Gastroesophageal sphincter (tissue), 4 donors: ENCODE results near the gene UBA3. TPM values are rescaled to one million over a fixed set of nuclear protein-coding genes. Genes with fewer than 3 reads are reported as not detected.

Experiments
- ATAC-seq: fragments of 150-250 bp; one replicate; pipeline ENCODE4 v1.9.1; 2016; ENCODE audit warnings: mild to moderate bottlenecking, moderate library complexity
- H3K27ac ChIP-seq, 4 donors: fragments of 200-600 bp; sonication (generic) in 3 of 4; 1 replicate in 3 of 4; 2 replicates in 1 of 4; pipeline ENCODE4 v1.5.1; 2016 to 2019
- H3K27me3 ChIP-seq: fragments of 200-600 bp; sonication (generic); one replicate; pipeline ENCODE4 v1.5.1; 2019
- H3K36me3 ChIP-seq, 2 donors: fragments of 200-600 bp; sonication (generic); one replicate each; pipeline ENCODE4 v1.5.1; 2019; ENCODE audit warnings: control low read depth in 1 of 2
- H3K4me1 ChIP-seq, 3 donors: fragments of 200-600 bp; sonication (generic); 1 replicate in 2 of 3; 2 replicates in 1 of 3; pipeline ENCODE4 v1.5.1; 2016 to 2019; ENCODE audit warnings: control low read depth in 2 of 3
- H3K4me3 ChIP-seq, 2 donors: fragments of 200-600 bp; sonication (generic); one replicate each; pipeline ENCODE4 v1.5.1; 2019; ENCODE audit warnings: mild to moderate bottlenecking in 1 of 2, moderate library complexity in 1 of 2
- H3K9me3 ChIP-seq, 3 donors: fragments of 200-600 bp; sonication (generic); one replicate each; pipeline ENCODE4 v1.5.1; 2017 to 2019; ENCODE audit warnings: control low read depth in 2 of 3
- CTCF ChIP-seq, 4 experiments: fragments of 200-600 bp in 2 of 4; fragments of 450-650 bp in 2 of 4; sonication (generic) in 1 of 4; IDR thresholded peaks; one replicate each; pipeline ENCODE4 v1.5.1; 2017 to 2019; ENCODE audit warnings: antibody characterized with exemption in 4 of 4, mild to moderate bottlenecking in 2 of 4, moderate library complexity in 2 of 4
- EP300 ChIP-seq: sonication (generic); formaldehyde crosslinking; IDR thresholded peaks from one replicate; pipeline ENCODE4 v1.6.1; 2017; ENCODE audit warnings: antibody characterized with exemption, mild to moderate bottlenecking
- POLR2A ChIP-seq, 2 donors: fragments of 450-650 bp; IDR thresholded peaks; one replicate each; pipeline ENCODE4 v1.6.1; 2017; ENCODE audit warnings: antibody characterized with exemption in 2 of 2, mild to moderate bottlenecking in 2 of 2, moderate library complexity in 1 of 2
- POLR2AphosphoS5 ChIP-seq: sonication (generic); formaldehyde crosslinking; IDR thresholded peaks from one replicate; pipeline ENCODE4 v1.6.1; 2017; ENCODE audit warnings: antibody characterized with exemption
- WGBS, 2 donors: methylation state at CpG; one replicate each; pipeline ENCODE4 v1.1.5; 2018; ENCODE audit warnings: low coverage in 1 of 2; 5-methylcytosine and 5-hydroxymethylcytosine counted together
- total RNA-seq, 4 donors: library from RNA; depleted of rRNA; stranded (reverse); fragments of >200 nt; gene quantifications; one replicate each; pipeline ENCODE4 v1.1.0, GENCODE V29; 2016

Gene UBA3
- total RNA-seq, 4 donors from 2014 or later: 49.8 to 67.6 (median 54.7) TPM

- ATAC-seq: peak; percentile 31
- no peak for TF ChIP-seq POLR2A (IDR thresholded peaks at IDR 0.05)
- Histone ChIP-seq H3K4me1 (peaks cover 17 to 65% (median 32%) of the 10 kb centered on the region in 3 donors), H3K9me3 (no peaks in the 10 kb centered on the region), H3K4me3 (peak overlapping the region; percentile 80 to 86), H3K27ac (peak overlapping the region; percentile 50 to 91 (median 82)), H3K36me3 (peaks cover 0 to 22% of the 10 kb centered on the region in 2 donors), H3K27me3 (no peaks in the 10 kb centered on the region)
- WGBS, 2 donors: 6 to 9% methylated on average over 6 of the region's 29 CpGs
Observed at GRCh38 chr3:69079269-69080159, 651 bp downstream of the UBA3 start.

- TF ChIP-seq POLR2AphosphoS5 (no peak), CTCF (IDR thresholded peaks at IDR 0.05) (no peak), POLR2A (IDR thresholded peaks at IDR 0.05) (no peak), EP300 (no peak)
- H3K27ac ChIP-seq: no peak overlapping the region
- no peaks in the 10 kb centered on the region for H3K9me3 ChIP-seq
- no peak for ATAC-seq
- H3K4me1 ChIP-seq: peaks cover 2 to 5% (median 5%) of the 10 kb centered on the region in 3 donors
- H3K4me3 ChIP-seq: no peak overlapping the region
- no peaks in the 10 kb centered on the region for H3K27me3 ChIP-seq
- peaks cover 0 to 74% of the 10 kb centered on the region in 2 donors for H3K36me3 ChIP-seq
- 90 to 94% methylated on average over 3 of the region's 3 CpGs for WGBS, 2 donors
Observed at GRCh38 chr3:69072928-69073327, 7.2 kb downstream of the UBA3 start.

GRCh38 chr3:69066121-69066520, 14.0 kb downstream of the UBA3 start:
- 74 to 100% methylated on average over 1 to 2 of the region's 4 CpGs for WGBS, 2 donors
- no peaks in the 10 kb centered on the region for H3K4me1 ChIP-seq
- ATAC-seq: no peak
- H3K4me3 ChIP-seq: no peak overlapping the region
- no peaks in the 10 kb centered on the region for H3K27me3 ChIP-seq
- peaks cover 3 to 72% of the 10 kb centered on the region in 2 donors for H3K36me3 ChIP-seq
- TF ChIP-seq POLR2AphosphoS5: no peak
- TF ChIP-seq CTCF (IDR thresholded peaks at IDR 0.05): no peak
- TF ChIP-seq POLR2A (IDR thresholded peaks at IDR 0.05): no peak
- TF ChIP-seq EP300: no peak
- no peak overlapping the region for H3K27ac ChIP-seq
- no peaks in the 10 kb centered on the region for H3K9me3 ChIP-seq

- Histone ChIP-seq H3K27me3 (no peaks in the 10 kb centered on the region), H3K27ac (no peak overlapping the region), H3K36me3 (peaks cover 6 to 72% of the 10 kb centered on the region in 2 donors), H3K4me1 (no peaks in the 10 kb centered on the region), H3K9me3 (no peaks in the 10 kb centered on the region), H3K4me3 (no peak overlapping the region)
- TF ChIP-seq EP300 (no peak), POLR2AphosphoS5 (no peak), CTCF (IDR thresholded peaks at IDR 0.05) (no peak), POLR2A (IDR thresholded peaks at IDR 0.05) (no peak)
- WGBS, 2 donors: 86 to 91% methylated on average over 6 of the region's 6 CpGs
- no peak for ATAC-seq
Observed at GRCh38 chr3:69065318-69065964, 14.7 kb downstream of the UBA3 start.

- Histone ChIP-seq H3K27ac (no peak overlapping the region), H3K4me1 (no peaks in the 10 kb centered on the region), H3K36me3 (peaks cover 9 to 72% of the 10 kb centered on the region in 2 donors), H3K9me3 (no peaks in the 10 kb centered on the region), H3K4me3 (no peak overlapping the region), H3K27me3 (no peaks in the 10 kb centered on the region)
- ATAC-seq: no peak
- WGBS, 2 donors: 85 to 86% methylated on average over 2 of the region's 2 CpGs
- TF ChIP-seq EP300 (no peak), CTCF (IDR thresholded peaks at IDR 0.05) (no peak), POLR2A (IDR thresholded peaks at IDR 0.05) (no peak), POLR2AphosphoS5 (no peak)
Observed at GRCh38 chr3:69063636-69064035, 16.5 kb downstream of the UBA3 start.
